ENCODE data around the gene PCDH19.

The PCDH19 gene

DNA sequence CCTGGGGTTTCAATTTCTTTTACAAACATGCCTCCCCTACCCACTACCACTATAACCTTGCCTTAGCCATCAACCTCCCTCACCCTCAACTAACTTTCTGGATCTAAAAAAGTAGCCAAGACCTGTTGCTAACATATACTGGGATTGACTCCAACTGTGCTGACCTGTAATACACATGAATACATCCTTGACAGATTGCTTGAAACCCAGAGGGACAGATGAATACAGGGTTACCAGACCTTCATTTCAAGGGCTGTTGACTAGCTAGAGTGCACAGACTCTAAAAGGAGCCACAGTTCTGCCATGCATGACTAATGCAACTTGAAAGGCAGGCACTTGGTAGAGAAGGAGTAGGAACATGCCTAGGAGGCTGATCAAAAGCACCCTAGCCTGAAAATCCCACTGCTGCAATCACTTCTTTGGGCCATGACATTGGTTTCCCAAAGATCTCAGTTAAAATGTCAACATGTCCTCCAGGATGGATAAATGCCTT lies 121.0 kb downstream of the PCDH19 start:
- no peak overlapping the region for H2AFZ ChIP-seq (ENCODE audit: low read depth, low read length, severe bottlenecking)
- no peak overlapping the region for H3K4me3 ChIP-seq (ENCODE audit: insufficient read depth, low read length, poor library complexity, severe bottlenecking)
- no peaks in the 10 kb centered on the region for H3K27me3 ChIP-seq (ENCODE audit: low read length)
- H3F3A ChIP-seq (ENCODE audit: insufficient read depth): no peaks in the 10 kb centered on the region
- no peak overlapping the region for H3K9ac ChIP-seq (ENCODE audit: low read length)
- no peaks in the 10 kb centered on the region for H3K9me2 ChIP-seq (replicated peaks; ENCODE audit: insufficient read depth, low read length)
- H4K20me1 ChIP-seq (ENCODE audit: low read depth, low read length): no peaks in the 10 kb centered on the region
- no peaks in the 10 kb centered on the region for H3K9me3 ChIP-seq (ENCODE audit: insufficient read depth, low read length)
- H3K36me3 ChIP-seq (ENCODE audit: low read length): no peaks in the 10 kb centered on the region
- H3K4me2 ChIP-seq (ENCODE audit: low read depth, low read length, poor library complexity, severe bottlenecking): no peak overlapping the region
- no peaks in the 10 kb centered on the region for H3K79me2 ChIP-seq (ENCODE audit: insufficient read depth, low read length)
- no peak overlapping the region for H3K27ac ChIP-seq (ENCODE audit: low read depth, low read length)
- TF ChIP-seq, protein P1, sequence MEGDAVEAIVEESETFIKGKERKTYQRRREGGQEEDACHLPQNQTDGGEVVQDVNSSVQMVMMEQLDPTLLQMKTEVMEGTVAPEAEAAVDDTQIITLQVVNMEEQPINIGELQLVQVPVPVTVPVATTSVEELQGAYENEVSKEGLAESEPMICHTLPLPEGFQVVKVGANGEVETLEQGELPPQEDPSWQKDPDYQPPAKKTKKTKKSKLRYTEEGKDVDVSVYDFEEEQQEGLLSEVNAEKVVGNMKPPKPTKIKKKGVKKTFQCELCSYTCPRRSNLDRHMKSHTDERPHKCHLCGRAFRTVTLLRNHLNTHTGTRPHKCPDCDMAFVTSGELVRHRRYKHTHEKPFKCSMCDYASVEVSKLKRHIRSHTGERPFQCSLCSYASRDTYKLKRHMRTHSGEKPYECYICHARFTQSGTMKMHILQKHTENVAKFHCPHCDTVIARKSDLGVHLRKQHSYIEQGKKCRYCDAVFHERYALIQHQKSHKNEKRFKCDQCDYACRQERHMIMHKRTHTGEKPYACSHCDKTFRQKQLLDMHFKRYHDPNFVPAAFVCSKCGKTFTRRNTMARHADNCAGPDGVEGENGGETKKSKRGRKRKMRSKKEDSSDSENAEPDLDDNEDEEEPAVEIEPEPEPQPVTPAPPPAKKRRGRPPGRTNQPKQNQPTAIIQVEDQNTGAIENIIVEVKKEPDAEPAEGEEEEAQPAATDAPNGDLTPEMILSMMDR (IDR thresholded peaks at IDR 0.05; ENCODE audit: insufficient read depth, low read length, poor library complexity, severe bottlenecking): no peak
- TF ChIP-seq EZH2phosphoT487 (conservative IDR thresholded peaks at IDR 0.05; ENCODE audit: low read length): no peak

DNA sequence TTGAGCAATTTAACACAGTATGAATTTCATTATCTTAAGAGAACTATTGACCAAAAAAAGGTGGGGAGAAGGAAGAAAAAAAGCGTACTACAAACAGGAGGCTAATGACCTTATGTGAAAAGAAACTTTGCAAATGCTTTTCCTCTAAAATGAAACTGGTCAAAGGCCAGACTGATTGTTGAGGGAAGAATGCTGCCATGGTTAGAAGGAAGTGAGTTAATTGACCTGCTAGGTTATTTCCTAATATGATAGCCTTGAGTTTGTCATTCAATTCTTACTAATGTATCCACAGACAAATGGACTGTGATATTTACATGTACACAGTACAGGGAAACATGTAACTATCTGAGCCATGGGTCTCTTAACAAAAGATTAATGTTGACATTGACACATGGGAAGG lies 132.8 kb downstream of the PCDH19 start:
- no peaks in the 10 kb centered on the region for H3K9me3 ChIP-seq (ENCODE audit: insufficient read depth, low read length)
- no peak for TF ChIP-seq EZH2phosphoT487 (conservative IDR thresholded peaks at IDR 0.05; ENCODE audit: low read length)
- TF ChIP-seq, protein P1 (IDR thresholded peaks at IDR 0.05; ENCODE audit: insufficient read depth, low read length, poor library complexity, severe bottlenecking): no peak
- no peaks in the 10 kb centered on the region for H3K27me3 ChIP-seq (ENCODE audit: low read length)
- no peak overlapping the region for H3K4me3 ChIP-seq (ENCODE audit: insufficient read depth, low read length, poor library complexity, severe bottlenecking)
- H3K27ac ChIP-seq (ENCODE audit: low read depth, low read length): no peak overlapping the region
- no peak overlapping the region for H2AFZ ChIP-seq (ENCODE audit: low read depth, low read length, severe bottlenecking)
- H3K79me2 ChIP-seq (ENCODE audit: insufficient read depth, low read length): no peaks in the 10 kb centered on the region
- no peaks in the 10 kb centered on the region for H3F3A ChIP-seq (ENCODE audit: insufficient read depth)
- H3K9ac ChIP-seq (ENCODE audit: low read length): no peak overlapping the region
- H3K4me2 ChIP-seq (ENCODE audit: low read depth, low read length, poor library complexity, severe bottlenecking): no peak overlapping the region
- H3K36me3 ChIP-seq (ENCODE audit: low read length): no peaks in the 10 kb centered on the region
- no peaks in the 10 kb centered on the region for H3K9me2 ChIP-seq (replicated peaks; ENCODE audit: insufficient read depth, low read length)
- no peaks in the 10 kb centered on the region for H4K20me1 ChIP-seq (ENCODE audit: low read depth, low read length)

DNA sequence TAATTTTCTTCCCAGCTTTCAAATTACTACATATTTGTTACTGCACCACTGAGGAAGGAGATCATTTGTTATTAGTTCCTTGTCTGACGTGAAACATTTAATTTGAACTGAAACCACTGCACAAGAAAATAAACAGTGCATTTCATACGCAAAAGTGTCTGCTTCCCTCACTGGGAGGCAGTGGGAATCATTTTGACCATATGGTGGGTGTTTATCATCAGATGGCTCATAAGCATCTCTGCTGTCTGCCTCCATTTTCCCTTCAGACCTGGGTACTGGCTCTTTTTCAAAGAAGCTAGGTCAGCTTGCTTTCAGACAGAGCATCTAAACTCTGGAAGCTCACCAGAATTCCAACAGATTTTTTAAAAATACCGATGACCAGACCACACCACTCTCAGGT lies 135.2 kb downstream of the PCDH19 start:
- H3K4me2 ChIP-seq (ENCODE audit: low read depth, low read length, poor library complexity, severe bottlenecking): no peak overlapping the region
- H3K79me2 ChIP-seq (ENCODE audit: insufficient read depth, low read length): no peaks in the 10 kb centered on the region
- H3K27me3 ChIP-seq (ENCODE audit: low read length): no peaks in the 10 kb centered on the region
- no peak overlapping the region for H3K27ac ChIP-seq (ENCODE audit: low read depth, low read length)
- no peak overlapping the region for H3K4me3 ChIP-seq (ENCODE audit: insufficient read depth, low read length, poor library complexity, severe bottlenecking)
- H3K9me2 ChIP-seq (replicated peaks; ENCODE audit: insufficient read depth, low read length): no peaks in the 10 kb centered on the region
- H4K20me1 ChIP-seq (ENCODE audit: low read depth, low read length): no peaks in the 10 kb centered on the region
- no peaks in the 10 kb centered on the region for H3F3A ChIP-seq (ENCODE audit: insufficient read depth)
- no peak overlapping the region for H3K9ac ChIP-seq (ENCODE audit: low read length)
- H3K36me3 ChIP-seq (ENCODE audit: low read length): no peaks in the 10 kb centered on the region
- H3K9me3 ChIP-seq (ENCODE audit: insufficient read depth, low read length): no peaks in the 10 kb centered on the region
- TF ChIP-seq EZH2phosphoT487 (conservative IDR thresholded peaks at IDR 0.05; ENCODE audit: low read length): no peak
- TF ChIP-seq, protein P1 (IDR thresholded peaks at IDR 0.05; ENCODE audit: insufficient read depth, low read length, poor library complexity, severe bottlenecking): no peak
- no peak overlapping the region for H2AFZ ChIP-seq (ENCODE audit: low read depth, low read length, severe bottlenecking)
